WTC11 (cell line): ENCODE results near the gene LMLN. TPM values are rescaled to one million over a fixed set of nuclear protein-coding genes. Genes with fewer than 3 reads are reported as not detected.

ENCODE experiments used
- ATAC-seq: fragments of 200-7000 bp; cut with Tn5 transposase; 2 replicates; pipeline ENCODE4 v1.10.0; 2021; ENCODE audit warnings: mild to moderate bottlenecking, moderate library complexity
- CTCF ChIA-PET: fragments of 300-600 bp; sonication (Branson Sonifier 250); formaldehyde crosslinking; loops from one replicate; lab custom pipeline; 2021; ENCODE audit warnings: antibody characterized with exemption; lab: Charles Lee
- POLR2A ChIA-PET: fragments of 350-600 bp; sonication (Branson Sonifier 250); formaldehyde crosslinking; loops from one replicate; lab custom pipeline; 2021; ENCODE audit warnings: antibody characterized with exemption; lab: Charles Lee
- DNase-seq: peaks from one replicate; pipeline ENCODE4 v3.0.0; 2021; ENCODE audit warnings: low spot score
- H3K27ac Mint-ChIP-seq: 2 replicates; pipeline ENCODE4 v1.8.0; 2021; ENCODE audit warnings: mixed read lengths
- H3K27me3 Mint-ChIP-seq: 2 replicates; pipeline ENCODE4 v1.8.0; 2021; ENCODE audit warnings: low read depth, mild to moderate bottlenecking, moderate library complexity, mixed read lengths
- H3K36me3 Mint-ChIP-seq: 2 replicates; pipeline ENCODE4 v1.8.0; 2021; ENCODE audit warnings: mixed read lengths
- H3K4me1 Mint-ChIP-seq: 2 replicates; pipeline ENCODE4 v1.8.0; 2022; ENCODE audit warnings: mixed read lengths
- H3K4me3 Mint-ChIP-seq: 2 replicates; pipeline ENCODE4 v1.8.0; 2021; ENCODE audit warnings: mild to moderate bottlenecking, moderate library complexity, mixed read lengths
- H3K9me3 Mint-ChIP-seq: 2 replicates; pipeline ENCODE4 v1.8.0; 2021; ENCODE audit warnings: mixed read lengths
- AR ChIP-seq: fragments of 250-450 bp; sonication (Bioruptor Pico); IDR thresholded peaks from 2 replicates; pipeline ENCODE4 v1.9.0; 2021; ENCODE audit warnings: mild to moderate bottlenecking
- ATF1 ChIP-seq: sonication (generic); formaldehyde crosslinking; IDR thresholded peaks from 2 replicates; pipeline ENCODE4 v1.8.1; 2023; ENCODE audit warnings: mild to moderate bottlenecking, moderate library complexity, missing genetic modification reagents
- ATF2 ChIP-seq: sonication (generic); formaldehyde crosslinking; IDR thresholded peaks from 2 replicates; pipeline ENCODE4 v1.8.1; 2022; ENCODE audit warnings: low read depth, missing genetic modification reagents, borderline replicate concordance
- ATF3 ChIP-seq: sonication (generic); formaldehyde crosslinking; conservative IDR thresholded peaks from 2 replicates; pipeline ENCODE4 v1.8.1; 2022; ENCODE audit warnings: mild to moderate bottlenecking, missing genetic modification reagents
- CREB1 ChIP-seq: sonication (generic); formaldehyde crosslinking; IDR thresholded peaks from 2 replicates; pipeline ENCODE4 v1.8.0; 2023; ENCODE audit warnings: mild to moderate bottlenecking, missing genetic modification reagents
- CREM ChIP-seq: sonication (generic); formaldehyde crosslinking; IDR thresholded peaks from 2 replicates; pipeline ENCODE4 v1.8.1; 2022; ENCODE audit warnings: mild to moderate bottlenecking, missing genetic modification reagents, moderate library complexity
- CTCF ChIP-seq: fragments of 200-600 bp; IDR thresholded peaks from 2 replicates; pipeline ENCODE4 v1.8.0; 2022; ENCODE audit warnings: antibody characterized with exemption
- E2F5 ChIP-seq: sonication (generic); formaldehyde crosslinking; IDR thresholded peaks from 2 replicates; pipeline ENCODE4 v1.8.1; 2022; ENCODE audit warnings: mild to moderate bottlenecking, moderate library complexity, missing genetic modification reagents
- ERG ChIP-seq: fragments of 250-450 bp; sonication (Bioruptor Pico); IDR thresholded peaks from 2 replicates; pipeline ENCODE4 v1.8.0; 2021; ENCODE audit warnings: mild to moderate bottlenecking
- ESRRA ChIP-seq: sonication (generic); formaldehyde crosslinking; IDR thresholded peaks from 2 replicates; pipeline ENCODE4 v1.8.1; 2022; ENCODE audit warnings: mild to moderate bottlenecking, missing genetic modification reagents, borderline replicate concordance
- ETV6 ChIP-seq: sonication (generic); formaldehyde crosslinking; IDR thresholded peaks from 2 replicates; pipeline ENCODE4 v1.8.1; 2022; ENCODE audit warnings: mild to moderate bottlenecking, missing genetic modification reagents
- FOXK1 ChIP-seq: sonication (generic); formaldehyde crosslinking; IDR thresholded peaks from 2 replicates; pipeline ENCODE4 v1.8.0; 2022; ENCODE audit warnings: mild to moderate bottlenecking, moderate library complexity, missing genetic modification reagents
- FOXP1 ChIP-seq: sonication (generic); formaldehyde crosslinking; IDR thresholded peaks from 2 replicates; pipeline ENCODE4 v1.8.0; 2022; ENCODE audit warnings: missing genetic modification reagents, mild to moderate bottlenecking, moderate library complexity, borderline replicate concordance
- GRHL2 ChIP-seq: fragments of 250-450 bp; sonication (Bioruptor Pico); IDR thresholded peaks from 2 replicates; pipeline ENCODE4 v1.8.0; 2022; ENCODE audit warnings: mild to moderate bottlenecking, moderate library complexity; ENCODE audit not compliant: insufficient replicate concordance, severe bottlenecking
- IRF1 ChIP-seq: sonication (generic); formaldehyde crosslinking; IDR thresholded peaks from 2 replicates; pipeline ENCODE4 v1.8.0; 2023; ENCODE audit warnings: missing genetic modification reagents
- JAZF1 ChIP-seq: fragments of 250-450 bp; sonication (Bioruptor Pico); IDR thresholded peaks from 2 replicates; pipeline ENCODE4 v1.9.0; 2021; ENCODE audit warnings: moderate library complexity, mild to moderate bottlenecking, inconsistent platforms
- KAT7 ChIP-seq: sonication (generic); formaldehyde crosslinking; IDR thresholded peaks from 2 replicates; pipeline ENCODE4 v1.8.1; 2023; ENCODE audit warnings: missing genetic modification reagents, mild to moderate bottlenecking, borderline replicate concordance
- NFE2L1 ChIP-seq: sonication (generic); formaldehyde crosslinking; IDR thresholded peaks from 2 replicates; pipeline ENCODE4 v1.8.1; 2023; ENCODE audit warnings: missing genetic modification reagents
- RELA ChIP-seq: sonication (generic); formaldehyde crosslinking; IDR thresholded peaks from 2 replicates; pipeline ENCODE4 v1.8.1; 2022; ENCODE audit warnings: missing genetic modification reagents, mild to moderate bottlenecking, borderline replicate concordance
- SMAD3 ChIP-seq: sonication (generic); formaldehyde crosslinking; IDR thresholded peaks from 2 replicates; pipeline ENCODE4 v1.8.0; 2022; ENCODE audit warnings: missing genetic modification reagents, mild to moderate bottlenecking, borderline replicate concordance
- TCF7 ChIP-seq: sonication (generic); formaldehyde crosslinking; IDR thresholded peaks from 2 replicates; pipeline ENCODE4 v1.8.0; 2022; ENCODE audit warnings: mild to moderate bottlenecking, low read depth, missing genetic modification reagents, moderate library complexity
- TEAD1 ChIP-seq: sonication (generic); formaldehyde crosslinking; IDR thresholded peaks from 2 replicates; pipeline ENCODE4 v1.8.0; 2022; ENCODE audit warnings: mild to moderate bottlenecking, missing genetic modification reagents
- USF2 ChIP-seq: sonication (generic); formaldehyde crosslinking; IDR thresholded peaks from 2 replicates; pipeline ENCODE4 v1.8.1; 2023; ENCODE audit warnings: mild to moderate bottlenecking, missing genetic modification reagents, moderate library complexity
- ZNF138 ChIP-seq: sonication (generic); formaldehyde crosslinking; conservative IDR thresholded peaks from 2 replicates; pipeline ENCODE4 v1.8.1; 2022; ENCODE audit warnings: mild to moderate bottlenecking, moderate library complexity, missing genetic modification reagents
- ZNF263 ChIP-seq: sonication (generic); formaldehyde crosslinking; IDR thresholded peaks from 2 replicates; pipeline ENCODE4 v1.8.1; 2022; ENCODE audit warnings: low read depth, mild to moderate bottlenecking, moderate library complexity, missing genetic modification reagents
- ZNF317 ChIP-seq: sonication (generic); formaldehyde crosslinking; IDR thresholded peaks from 2 replicates; pipeline ENCODE4 v1.8.1; 2023; ENCODE audit warnings: low read depth, mild to moderate bottlenecking, moderate library complexity, missing genetic modification reagents, borderline replicate concordance
- ZNF671 ChIP-seq: fragments of 250-450 bp; sonication (Bioruptor Pico); IDR thresholded peaks from 2 replicates; pipeline ENCODE4 v1.8.0; 2021; ENCODE audit warnings: mild to moderate bottlenecking
- total RNA-seq: library from RNA; stranded (reverse); gene quantifications from 3 replicates; pipeline ENCODE4 v1.2.3, GENCODE V29; 2021

Gene LMLN
- total RNA-seq, 1 experiment from 2014 or later = 5.2 TPM

GRCh38 chr3:198028718-198029117 lies 68.7 kb downstream of the LMLN start:
- H3K36me3 Mint-ChIP-seq = no peaks in the 10 kb centered on the region
- ChIA-PET CTCF (no interaction called here), POLR2A (no interaction called here)
- ATAC-seq (no peak), DNase-seq (no peak)
- H3K9me3 Mint-ChIP-seq = no peaks in the 10 kb centered on the region
- no peaks in the 10 kb centered on the region for H3K27me3 Mint-ChIP-seq
- H3K4me1 Mint-ChIP-seq = 0 out of 2 replicates have a peak, but pooled peaks cover 2% of the 10 kb centered on the region
- TF ChIP-seq RELA (CRISPR knock-in tag) (no peak), ATF2 (CRISPR knock-in tag) (no peak), FOXP1 (CRISPR knock-in tag) (no peak), CREM (CRISPR knock-in tag) (no peak), ETV6 (CRISPR knock-in tag) (no peak), TEAD1 (CRISPR knock-in tag) (no peak), ESRRA (CRISPR knock-in tag) (no peak), SMAD3 (CRISPR knock-in tag) (no peak), ATF3 (CRISPR knock-in tag) (no peak), ZNF671 (no peak), USF2 (CRISPR knock-in tag) (no peak), ZNF263 (no peak), ZNF317 (no peak), E2F5 (CRISPR knock-in tag) (no peak), CTCF (no peak), KAT7 (CRISPR knock-in tag) (no peak), AR (no peak)
- no peak overlapping the region for H3K4me3 Mint-ChIP-seq
- H3K27ac Mint-ChIP-seq = no peak overlapping the region

GRCh38 chr3:198030125-198030524 lies 70.1 kb downstream of the LMLN start:
- H3K4me3 Mint-ChIP-seq = no peak overlapping the region
- DNase-seq = no peak
- 0 out of 2 replicates have a peak, but pooled peaks cover 2% of the 10 kb centered on the region for H3K4me1 Mint-ChIP-seq
- H3K27me3 Mint-ChIP-seq = no peaks in the 10 kb centered on the region
- no peaks in the 10 kb centered on the region for H3K36me3 Mint-ChIP-seq
- H3K27ac Mint-ChIP-seq = no peak overlapping the region
- CTCF ChIA-PET = no interaction called here
- POLR2A ChIA-PET = no interaction called here
- ATAC-seq = no peak
- no peaks in the 10 kb centered on the region for H3K9me3 Mint-ChIP-seq
- TF ChIP-seq JAZF1 (CRISPR knock-in tag) = no peak
- no peak for TF ChIP-seq ZNF138 (CRISPR knock-in tag)
- TF ChIP-seq IRF1 (CRISPR knock-in tag) = no peak
- TF ChIP-seq NFE2L1 = no peak
- no peak for TF ChIP-seq GRHL2
- no peak for TF ChIP-seq TCF7 (CRISPR knock-in tag)
- no peak for TF ChIP-seq FOXK1 (CRISPR knock-in tag)
- TF ChIP-seq CREB1 = no peak
- TF ChIP-seq ATF1 = no peak
- TF ChIP-seq ERG (CRISPR knock-in tag) = no peak
